COLO668 (cell line): ENCODE results near the gene RPP30.
"Not testable (repeated sequence)": the region's sequence is repeated elsewhere in the genome, so short reads cannot be mapped to it uniquely, and the experiment has no call there.

Experiments
- DNase-seq: peaks from one replicate; lab custom pipeline; 2025; ENCODE audit not compliant: unreplicated experiment; lab: John Stamatoyannopoulos, UW

The RPP30 gene

DNA sequence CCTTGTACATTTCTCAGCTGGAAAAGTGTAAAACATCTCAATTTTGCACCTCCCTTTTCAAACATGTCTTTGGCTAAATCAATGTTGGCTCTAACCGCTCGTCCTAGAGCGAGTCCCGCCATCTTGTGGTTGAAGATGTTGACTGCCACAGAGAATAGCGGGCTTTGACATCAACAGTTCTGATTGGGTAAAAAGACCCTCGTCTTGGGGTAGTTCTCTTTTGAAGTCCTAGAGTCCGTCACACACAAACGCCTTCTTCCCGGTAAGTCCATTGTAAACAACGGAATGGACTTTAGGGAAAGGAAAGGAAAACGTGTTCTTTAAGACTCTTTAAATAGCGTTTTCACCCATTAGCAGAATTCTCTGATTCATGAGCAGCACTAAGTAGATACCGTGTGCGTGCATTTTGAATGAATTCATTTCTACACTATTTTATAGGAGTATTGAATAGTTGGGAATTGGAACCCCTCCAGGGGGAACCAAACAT lies 452 bp upstream of the RPP30 start:
- no peak for DNase-seq

DNA sequence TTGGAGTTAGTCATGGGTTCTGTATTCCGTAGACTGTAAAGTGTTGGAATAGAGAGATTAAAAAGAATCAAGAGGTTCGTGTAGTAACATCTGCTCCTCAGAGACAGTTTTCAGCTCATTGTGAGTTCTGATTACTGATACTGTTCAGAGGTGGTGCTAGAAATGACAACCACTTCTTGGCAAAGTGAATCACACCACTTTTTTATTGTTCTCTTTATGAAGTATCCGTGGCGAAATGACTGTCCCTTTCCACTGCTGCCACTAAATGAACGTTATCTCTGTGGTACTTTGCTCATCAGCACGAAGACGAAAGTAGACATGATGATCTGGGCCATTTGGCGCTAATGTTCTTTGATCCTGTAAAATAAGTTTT lies 860 bp downstream of the RPP30 start:
- DNase-seq: no peak

DNA sequence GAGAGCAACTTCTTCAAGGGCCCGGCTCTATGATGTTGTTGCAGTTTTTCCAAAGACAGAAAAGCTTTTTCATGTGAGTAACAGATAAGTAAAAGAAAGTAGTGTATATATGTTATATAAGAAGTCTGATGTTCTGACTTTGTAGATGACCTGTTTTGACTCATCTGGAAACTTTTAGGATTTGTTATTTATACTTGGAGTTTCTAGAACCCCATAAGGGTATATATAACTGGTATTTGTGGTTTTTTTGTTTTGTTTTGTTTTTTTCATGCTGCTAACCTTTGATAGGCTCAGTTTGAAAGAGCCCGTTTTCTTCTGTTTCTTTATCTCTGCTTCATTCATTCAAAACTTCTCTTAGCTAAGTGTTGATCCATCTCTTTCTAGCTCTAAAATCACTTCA lies 7.3 kb downstream of the RPP30 start:
- DNase-seq: no peak

DNA sequence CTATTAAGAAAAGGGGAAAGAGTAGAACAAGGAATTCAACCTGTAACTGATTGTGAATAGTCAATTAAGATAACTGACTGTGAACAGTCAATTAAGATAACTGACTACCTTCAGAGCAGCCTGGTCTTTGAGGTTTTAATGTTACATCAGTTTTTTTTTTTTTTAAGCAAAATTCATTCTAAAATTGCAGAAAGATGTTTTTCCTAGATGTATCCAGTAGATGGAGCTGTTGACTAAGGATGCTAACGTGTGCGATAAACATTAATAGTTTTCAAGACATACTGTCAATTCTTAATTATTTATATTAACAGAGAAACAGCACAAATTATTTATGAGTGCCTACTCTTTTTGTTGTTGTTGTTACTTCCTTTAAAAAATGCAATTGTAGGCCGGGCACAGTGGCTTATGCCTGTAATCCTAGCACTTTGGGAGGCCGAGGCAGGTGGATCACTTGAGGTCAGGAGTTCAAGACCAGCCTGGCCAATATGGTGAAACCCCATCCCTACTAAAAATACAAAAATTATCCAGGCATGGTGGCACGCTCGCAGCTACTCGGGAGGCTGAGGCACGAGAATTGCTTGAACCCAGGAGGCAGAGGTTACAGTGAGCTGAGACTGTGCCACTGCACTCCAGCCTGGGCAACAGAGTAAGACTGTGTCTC lies 8.4 kb downstream of the RPP30 start:
- not testable (repeated sequence) for DNase-seq

DNA sequence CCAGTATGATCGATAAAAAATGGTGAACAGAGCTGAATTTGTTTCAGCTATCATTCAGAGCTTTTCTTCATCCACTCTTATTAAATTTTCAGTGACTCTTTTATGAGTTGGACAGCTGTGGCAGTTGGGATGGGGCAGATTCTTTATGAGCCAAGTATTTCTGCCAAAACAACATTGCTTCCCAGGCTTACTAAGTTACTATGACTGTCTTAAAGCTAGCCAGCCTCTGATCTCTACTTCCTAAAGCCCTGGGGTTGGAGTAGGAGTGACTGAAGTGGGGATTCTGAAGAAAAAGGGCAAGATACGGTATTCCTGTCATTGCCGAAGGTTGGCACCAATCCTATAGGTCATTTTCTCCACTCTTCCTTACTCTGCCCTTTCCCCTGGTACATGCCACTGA lies 12.7 kb downstream of the RPP30 start:
- no peak for DNase-seq

DNA sequence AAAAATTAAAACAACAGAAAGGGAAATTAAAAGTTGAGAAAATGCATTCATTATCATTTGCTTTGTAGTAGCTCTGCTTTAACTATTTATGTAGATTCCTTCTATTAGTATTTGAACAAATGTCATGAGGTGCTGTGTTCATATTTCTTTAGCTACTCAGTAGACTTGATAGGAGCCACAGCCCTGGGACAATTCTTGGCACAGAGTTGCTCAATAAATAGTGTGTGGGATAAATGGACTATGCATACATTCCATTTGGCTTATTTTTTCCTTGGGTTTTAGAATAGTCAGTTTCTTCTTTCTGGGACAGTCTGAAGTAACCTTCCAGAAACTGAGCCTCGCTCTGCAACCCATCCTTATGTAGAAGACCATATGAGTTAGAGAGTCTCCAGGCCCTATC lies 13.4 kb downstream of the RPP30 start:
- no peak for DNase-seq

DNA sequence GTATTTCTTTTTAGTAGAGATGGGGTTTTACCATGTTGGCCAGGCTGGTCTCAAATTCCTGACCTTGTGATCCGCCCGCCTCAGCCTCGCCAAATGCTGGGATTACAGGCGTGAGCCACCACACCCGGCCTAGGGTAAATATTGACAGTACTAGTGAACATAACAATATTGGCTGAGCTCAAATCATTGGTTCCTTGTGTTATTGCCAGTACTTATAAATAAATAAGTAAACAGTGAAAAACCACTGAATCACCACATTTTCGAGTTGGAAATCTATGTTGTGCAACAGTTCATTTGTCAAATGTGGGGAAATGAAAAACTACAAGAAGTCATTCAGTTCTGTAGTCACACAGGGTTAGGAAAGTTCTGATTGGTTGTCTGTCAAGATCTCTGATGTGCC lies 15.8 kb downstream of the RPP30 start:
- DNase-seq: no peak

DNA sequence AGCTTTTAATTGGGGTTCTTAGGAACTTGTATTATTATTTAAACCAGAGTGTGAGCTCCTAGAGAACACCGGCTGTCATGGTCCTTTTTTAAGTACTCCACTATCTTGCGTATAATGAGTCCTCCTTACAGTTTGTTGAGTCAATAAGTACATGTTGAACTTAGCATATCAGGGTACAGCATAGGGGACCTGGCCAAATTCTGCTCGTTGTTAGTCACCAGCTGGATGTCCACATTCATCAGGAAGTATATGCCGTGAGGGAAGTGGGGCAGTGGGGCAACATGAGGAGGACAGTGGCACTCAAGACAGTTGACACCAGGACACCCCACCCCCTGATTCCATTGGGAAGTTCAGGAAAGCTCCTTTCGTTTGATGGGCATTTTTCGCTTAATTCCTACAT lies 16.6 kb downstream of the RPP30 start:
- DNase-seq: no peak

DNA sequence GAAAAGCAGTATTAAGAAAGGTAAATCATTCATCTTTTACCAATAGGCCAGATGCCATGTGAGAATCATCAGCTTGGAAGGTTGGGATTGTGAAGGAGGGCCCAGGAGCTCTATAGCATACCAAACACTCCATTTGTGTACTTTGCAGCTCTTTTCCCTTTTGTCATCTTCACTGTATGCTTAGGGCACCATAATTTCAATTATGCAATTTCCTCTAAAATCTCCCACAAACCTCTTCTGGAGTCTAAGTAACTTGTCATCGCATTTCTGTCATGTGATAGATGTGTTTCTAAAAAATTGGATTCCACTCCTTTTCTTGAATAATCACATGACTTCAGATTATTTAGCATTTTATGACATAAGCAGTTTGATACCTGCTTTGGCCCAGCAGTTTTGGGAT lies 17.9 kb downstream of the RPP30 start:
- no peak for DNase-seq

DNA sequence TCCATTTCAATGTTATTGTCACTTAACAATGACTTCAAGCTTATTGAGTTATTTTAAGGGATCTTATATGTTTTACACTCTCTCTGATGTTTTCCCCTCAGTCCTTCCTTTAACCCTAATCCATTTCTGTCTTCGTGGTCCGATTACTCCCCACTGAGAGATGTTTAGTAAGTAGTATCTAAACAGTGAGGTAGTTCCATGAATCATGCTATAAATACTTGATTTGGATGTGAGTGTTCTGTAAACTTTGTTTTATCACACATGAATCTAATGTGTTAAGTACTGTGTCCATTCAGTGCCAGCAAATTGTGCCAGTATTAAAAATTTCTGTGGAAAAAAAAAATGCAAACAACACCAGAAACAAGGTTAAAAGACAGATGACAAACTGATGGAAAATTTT lies 18.6 kb downstream of the RPP30 start:
- no peak for DNase-seq

DNA sequence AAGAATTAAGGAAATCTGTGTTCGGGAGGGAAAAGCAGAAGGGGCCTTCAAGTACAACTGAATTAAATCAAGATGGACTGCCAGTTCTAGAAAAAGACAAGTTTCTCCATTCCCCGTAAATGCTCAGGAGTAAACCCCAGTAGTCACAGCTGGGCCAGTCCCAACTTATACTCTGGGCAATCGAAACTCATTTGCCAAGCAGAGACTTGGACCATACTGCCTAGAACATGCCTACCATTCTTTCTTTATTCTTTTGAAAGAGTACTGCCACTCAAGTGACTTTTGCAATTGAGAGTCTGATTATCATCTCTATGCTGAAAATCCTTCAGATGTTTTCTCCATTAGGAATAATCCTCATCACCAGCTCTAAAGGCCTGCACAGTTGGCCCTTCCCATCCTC lies 21.4 kb downstream of the RPP30 start:
- no peak for DNase-seq

DNA sequence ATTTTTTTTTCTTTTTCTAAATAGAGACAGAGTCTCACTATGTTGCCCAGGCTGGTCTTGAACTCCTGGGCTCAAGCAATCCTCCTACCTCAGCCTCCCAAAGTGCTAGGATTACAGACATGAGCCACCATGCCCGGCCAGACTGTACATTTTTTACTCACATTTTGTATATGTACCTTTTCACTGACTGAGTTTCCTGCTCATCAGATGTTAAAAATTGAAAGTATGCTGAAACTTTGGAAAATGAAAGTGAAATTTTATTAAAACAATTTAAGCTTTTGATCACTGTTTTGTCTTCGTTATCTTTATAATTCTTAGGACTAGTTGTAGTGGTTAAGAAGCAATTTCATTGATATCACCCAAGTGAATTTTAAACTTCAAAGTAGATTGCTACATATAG lies 25.1 kb downstream of the RPP30 start:
- DNase-seq: not testable (repeated sequence)

DNA sequence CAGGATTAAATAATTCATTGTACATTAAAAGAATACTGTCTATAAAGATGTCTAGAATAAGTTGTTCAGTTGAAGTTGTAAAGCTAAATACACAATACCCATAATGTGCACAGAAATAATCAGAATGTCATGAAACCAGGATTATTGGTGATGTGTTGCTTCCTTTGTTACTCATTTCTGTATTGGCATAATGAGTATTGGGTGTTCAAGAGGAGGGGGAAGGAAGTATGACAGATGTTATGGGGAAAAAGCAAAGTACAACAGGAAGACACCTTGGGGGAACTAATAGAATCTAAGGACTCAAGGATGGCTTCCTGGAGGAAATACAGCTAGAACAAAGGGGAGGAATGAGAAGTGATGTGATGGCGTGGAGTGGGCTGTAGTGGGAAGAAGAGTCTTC lies 34.2 kb downstream of the RPP30 start:
- DNase-seq: no peak

DNA sequence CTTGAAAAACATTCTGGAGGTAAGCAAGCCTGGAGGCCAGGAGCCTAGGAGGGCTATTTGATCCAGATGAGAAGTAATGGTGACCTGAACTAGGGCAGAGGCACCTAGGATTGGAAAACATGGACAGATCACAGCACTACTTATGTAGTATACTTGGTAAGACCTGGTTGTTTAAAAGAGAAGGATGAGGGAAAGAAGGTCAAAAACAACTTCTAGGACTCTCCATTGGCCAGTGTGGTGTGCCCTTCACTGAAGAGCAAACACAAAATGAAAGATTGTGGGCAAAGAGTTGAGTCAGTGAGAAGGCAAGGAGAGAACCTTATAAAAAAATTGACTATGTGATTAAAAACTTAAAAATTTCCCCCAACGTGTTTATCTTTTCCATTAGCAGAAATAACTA lies 34.8 kb downstream of the RPP30 start:
- DNase-seq: no peak

DNA sequence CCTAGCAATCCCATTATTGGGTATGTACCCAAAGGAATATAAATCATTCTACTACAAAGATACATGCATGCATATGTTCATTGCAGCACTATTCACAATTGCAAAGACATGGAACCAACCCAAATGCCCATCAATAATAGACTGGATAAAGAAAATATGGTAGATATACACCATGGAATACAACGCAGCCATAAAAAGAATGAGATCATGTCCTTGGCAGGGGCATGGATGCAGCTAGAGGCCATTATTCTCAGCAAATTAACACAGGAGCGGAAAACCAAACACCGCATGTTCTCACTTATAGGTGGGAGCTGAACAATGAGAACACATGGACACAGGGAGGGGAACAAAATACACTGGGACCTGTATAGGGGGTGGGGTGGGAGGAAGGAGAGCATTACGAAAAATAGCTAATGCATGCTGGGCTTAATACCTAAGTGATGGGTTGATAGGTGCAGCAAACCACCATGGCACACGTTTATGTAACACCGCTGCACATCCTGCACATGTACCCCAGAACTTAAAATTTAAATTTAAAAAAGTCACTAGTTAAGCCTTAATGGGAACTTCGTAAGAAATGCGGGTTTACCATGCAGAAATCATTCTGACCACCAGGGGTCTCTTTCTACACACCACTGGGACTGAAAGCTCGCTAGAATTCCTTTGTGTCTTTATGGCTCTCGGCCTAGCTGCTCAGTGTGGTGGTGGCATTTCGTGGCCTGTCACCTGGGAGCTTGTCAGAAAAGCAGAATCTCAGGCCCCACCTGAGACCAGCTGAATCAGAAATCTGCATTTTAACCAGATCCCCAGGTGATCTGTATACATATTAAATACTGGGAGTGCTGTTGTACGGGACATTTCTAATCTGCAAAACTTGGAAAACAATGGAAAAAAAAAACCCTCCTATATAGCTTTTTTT lies 39.6 kb downstream of the RPP30 start:
- DNase-seq: peak; percentile 38

DNA sequence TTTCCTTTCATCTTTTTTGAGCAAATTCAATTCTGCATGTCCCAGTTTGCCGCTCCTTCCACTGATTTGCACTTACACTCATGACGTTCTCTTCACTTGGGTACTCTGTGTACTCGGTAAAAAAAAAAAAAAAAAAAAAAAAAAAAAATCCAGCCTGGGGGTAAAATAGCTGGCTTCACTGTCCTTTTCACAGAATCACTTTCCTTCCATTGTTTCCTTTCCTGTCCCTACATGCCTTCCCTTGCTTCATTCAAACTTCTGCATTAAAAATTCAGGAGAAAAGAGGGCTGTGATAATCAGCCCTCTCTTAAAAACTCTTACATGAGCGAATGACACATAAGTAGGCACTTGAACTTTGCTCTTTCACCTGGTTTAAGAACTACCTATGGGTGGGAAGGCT lies 40.4 kb downstream of the RPP30 start:
- DNase-seq: no peak

DNA sequence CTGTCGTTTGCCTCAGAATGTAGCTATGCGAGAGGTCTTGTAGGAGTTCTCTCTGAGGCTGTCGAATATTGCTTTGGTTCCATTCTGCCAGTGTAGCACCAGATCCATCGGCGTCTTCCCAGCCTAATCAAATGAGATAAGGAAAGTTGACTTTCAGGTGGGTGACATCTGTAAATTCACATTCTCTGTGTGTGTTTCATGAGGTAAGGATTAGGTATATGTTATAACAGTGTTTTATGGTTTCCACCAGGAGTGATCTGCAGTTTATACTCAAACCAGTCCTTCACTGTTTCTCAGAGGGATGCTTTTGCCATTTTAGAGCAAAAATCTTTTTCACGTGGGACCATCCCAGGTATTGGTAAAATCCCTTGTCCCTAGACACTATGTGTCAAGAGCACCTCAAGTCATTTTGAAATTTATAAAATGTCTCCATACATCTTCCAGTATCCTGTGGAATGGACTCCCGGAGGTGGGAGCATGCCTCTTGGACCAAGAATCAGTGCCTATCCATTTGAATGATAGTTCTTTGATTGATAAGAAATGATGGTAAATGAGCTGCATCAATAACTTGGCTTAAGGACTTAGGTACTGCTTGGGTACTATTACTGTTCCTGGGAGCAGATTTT lies 41.2 kb downstream of the RPP30 start:
- DNase-seq: no peak

DNA sequence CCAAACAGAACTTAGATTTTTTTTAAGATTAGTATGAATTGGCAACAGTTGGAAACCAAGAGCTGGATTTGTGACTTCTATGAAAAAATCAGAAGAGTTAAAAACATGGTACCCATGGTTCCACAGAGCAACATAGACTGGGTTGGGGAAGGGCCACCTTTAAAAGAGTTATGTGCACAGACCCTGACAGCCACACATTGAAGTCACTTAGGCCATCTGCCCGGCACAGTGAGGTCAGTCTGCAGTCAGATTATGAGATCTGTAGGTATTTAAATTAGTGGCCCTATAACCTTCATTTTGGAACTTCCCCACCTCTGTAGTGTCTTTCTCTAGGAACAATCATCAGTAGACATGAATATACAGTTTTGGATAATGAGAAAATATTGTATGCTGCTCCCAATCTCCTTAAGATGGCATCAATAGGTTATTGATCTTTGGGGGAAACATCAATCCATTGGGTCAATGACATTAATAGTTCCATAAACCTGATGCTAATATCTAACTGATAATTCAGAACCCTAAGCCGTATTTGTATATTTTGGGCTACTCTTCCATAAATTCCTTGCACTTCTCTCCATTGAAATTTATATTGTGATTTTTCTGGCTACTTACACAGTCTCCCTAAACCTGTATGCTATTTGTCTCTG lies 42.1 kb downstream of the RPP30 start:
- no peak for DNase-seq

DNA sequence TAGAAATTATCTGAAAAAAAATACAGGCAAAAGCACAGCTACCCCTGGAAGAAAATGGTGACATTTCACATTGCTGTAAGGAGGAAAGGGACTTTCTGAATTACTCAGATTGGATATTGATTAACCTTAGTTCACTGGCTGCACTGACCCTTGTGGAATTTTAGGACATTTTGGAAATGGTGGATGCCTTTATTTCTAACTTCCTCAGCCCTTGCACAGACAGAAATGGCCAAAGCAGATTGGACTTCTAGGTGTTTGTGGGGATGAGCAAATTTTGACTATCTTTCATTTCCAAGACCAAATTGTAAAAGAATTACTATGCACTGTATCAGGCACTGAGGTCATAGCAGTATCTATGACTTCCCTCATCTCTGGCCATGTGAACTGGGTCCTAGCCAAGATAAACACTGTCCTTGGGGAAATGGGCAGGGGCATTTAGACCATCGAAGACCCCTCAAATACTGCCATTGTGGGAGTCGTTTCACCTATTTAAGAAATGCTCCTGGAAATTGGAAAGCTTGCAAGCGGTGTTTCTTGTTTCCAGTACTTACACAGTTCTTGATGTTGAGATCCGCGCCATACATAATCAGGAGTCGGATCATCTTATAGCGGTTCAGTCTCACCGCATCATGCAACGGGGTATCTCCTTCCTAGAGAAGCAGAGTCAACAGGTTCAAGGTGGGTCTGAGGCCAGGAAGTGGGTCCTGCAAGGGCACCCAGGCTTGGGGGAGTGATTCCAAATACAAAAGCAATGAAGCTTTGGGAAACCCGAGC lies 43.4 kb downstream of the RPP30 start:
- DNase-seq: no peak

DNA sequence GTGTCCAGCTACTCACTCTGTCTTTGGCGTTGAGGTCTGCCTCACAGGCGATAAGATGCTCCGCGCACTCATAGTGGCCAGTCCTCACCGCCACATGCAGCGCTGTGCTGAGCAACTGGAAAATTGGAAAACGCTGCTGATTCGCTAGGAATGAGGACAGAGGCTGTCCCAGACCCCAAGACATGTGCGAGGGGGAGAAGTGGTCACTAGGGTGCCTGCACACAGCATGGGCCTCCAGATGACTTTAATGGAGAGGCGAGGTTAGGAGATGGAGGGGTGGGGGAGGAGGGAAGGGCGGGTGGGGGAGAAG lies 43.9 kb downstream of the RPP30 start:
- no peak for DNase-seq
